Measurements from ENCODE around the gene L3MBTL2. TPM values are rescaled to one million over a fixed set of nuclear protein-coding genes. Genes with fewer than 3 reads are reported as not detected.

Gene L3MBTL2
- total RNA-seq, 4 donors from 2014 or later: 6.3 to 20.9 (median 16.8) TPM

DNA sequence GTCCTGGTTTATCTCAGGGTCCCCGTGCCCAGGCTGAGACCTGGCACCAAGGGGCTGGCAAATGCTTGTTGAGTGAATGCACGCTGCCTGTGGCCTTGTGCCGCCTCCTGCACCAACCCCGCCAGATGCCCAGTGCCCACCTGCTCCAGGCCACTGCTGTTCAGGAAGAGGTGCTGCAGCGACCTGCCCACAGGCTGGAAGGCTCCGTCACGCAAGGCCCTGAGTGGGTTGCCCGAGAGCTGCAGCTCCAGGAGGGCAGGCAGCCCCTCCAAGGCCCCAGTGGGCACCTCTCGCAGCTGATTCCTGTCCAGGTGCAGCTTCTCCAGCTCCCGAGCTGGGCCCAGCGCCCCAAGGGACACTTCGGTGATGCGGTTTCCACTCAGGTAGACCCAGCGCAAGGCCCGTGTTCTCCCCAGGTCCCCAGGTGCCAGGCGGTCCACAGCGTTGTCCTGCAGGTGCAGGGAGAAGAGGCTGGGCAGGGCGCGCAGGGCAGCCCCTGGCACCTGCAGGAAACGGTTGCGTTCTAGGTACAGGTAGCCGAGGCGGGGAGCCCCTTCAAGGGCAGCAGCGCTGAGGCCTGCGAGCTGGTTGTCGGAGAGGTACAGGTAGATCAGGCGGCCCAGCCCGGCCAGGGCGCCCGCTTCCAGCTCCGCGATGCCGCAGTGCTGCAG lies 32.1 kb downstream of the L3MBTL2 start:
- intact Hi-C loops (cut with DNase I; ENCODE audit: low total_unique reads): loop anchor here (5.0 kb wide), 1 partner anchor 315 kb away; no protein-coding TSS in a partner anchor
- WGBS, 2 donors: 39 to 47% methylated on average over 17 to 26 of the region's 33 CpGs
- peak overlapping the region; percentile 22 for H3K4me3 ChIP-seq (ENCODE audit: low read depth, poor library complexity, severe bottlenecking)
- TF ChIP-seq, protein P1, sequence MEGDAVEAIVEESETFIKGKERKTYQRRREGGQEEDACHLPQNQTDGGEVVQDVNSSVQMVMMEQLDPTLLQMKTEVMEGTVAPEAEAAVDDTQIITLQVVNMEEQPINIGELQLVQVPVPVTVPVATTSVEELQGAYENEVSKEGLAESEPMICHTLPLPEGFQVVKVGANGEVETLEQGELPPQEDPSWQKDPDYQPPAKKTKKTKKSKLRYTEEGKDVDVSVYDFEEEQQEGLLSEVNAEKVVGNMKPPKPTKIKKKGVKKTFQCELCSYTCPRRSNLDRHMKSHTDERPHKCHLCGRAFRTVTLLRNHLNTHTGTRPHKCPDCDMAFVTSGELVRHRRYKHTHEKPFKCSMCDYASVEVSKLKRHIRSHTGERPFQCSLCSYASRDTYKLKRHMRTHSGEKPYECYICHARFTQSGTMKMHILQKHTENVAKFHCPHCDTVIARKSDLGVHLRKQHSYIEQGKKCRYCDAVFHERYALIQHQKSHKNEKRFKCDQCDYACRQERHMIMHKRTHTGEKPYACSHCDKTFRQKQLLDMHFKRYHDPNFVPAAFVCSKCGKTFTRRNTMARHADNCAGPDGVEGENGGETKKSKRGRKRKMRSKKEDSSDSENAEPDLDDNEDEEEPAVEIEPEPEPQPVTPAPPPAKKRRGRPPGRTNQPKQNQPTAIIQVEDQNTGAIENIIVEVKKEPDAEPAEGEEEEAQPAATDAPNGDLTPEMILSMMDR (IDR thresholded peaks at IDR 0.05): no peak
- TF ChIP-seq POLR2A (IDR thresholded peaks at IDR 0.05): no peak
- DNase-seq (ENCODE audit: low spot score in 2 of 2): peak in 1 of 2 donors; percentile 92

DNA sequence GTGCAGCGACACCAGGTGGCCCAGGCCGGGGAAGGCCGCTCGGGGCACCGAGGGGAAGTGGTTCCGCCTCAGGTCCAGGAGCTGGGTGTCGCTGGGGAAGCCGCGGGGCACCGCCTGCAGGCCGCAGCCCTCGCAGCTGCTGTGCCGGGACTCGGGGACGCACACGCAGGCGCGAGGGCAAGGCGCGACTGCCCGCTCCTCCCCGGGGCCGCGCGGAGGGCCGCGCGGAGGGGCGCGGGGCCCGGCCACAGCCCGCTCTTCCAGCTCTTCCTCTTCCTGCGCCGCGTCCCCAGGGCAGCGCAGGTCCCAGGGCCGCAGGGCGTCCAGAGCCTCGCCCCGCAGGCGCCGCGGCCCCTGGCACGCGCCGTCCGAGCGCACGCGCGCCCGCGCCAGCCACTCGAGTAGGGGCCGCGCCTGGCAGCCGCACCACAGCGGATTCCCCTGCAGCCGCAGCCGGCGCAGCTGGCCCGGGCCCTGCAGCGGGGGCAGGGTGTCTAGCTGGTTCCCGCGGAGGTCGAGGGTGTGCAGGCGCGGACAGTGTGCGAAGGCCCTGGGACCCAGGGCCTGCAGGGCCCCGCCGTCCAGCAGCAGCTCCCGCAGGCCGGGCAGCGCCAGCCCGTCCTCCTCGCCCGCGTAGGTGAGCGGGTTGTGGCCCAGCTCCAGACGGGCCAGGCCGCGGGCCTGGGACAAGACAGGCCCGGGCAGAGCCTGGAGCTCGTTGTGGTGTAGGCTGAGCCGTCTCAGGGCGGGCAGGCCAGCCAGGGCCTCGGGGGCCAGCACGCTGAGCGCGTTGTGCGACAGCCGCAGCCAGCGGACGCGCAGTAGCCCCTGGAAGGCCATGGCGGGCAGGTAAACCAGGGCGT lies 32.8 kb downstream of the L3MBTL2 start:
- peak in 1 of 2 donors; percentile 51 for DNase-seq (ENCODE audit: low spot score in 2 of 2)
- TF ChIP-seq POLR2A (IDR thresholded peaks at IDR 0.05): no peak
- TF ChIP-seq, protein P1 (IDR thresholded peaks at IDR 0.05): no peak
- 7 to 11% methylated on average over 26 to 51 of the region's 97 CpGs for WGBS, 2 donors
- peak overlapping the region; percentile 22 for H3K4me3 ChIP-seq (ENCODE audit: low read depth, poor library complexity, severe bottlenecking)
- intact Hi-C loops (cut with DNase I; ENCODE audit: low total_unique reads): loop anchor here (5.0 kb wide), 1 partner anchor 316 kb away; no protein-coding TSS in a partner anchor

DNA sequence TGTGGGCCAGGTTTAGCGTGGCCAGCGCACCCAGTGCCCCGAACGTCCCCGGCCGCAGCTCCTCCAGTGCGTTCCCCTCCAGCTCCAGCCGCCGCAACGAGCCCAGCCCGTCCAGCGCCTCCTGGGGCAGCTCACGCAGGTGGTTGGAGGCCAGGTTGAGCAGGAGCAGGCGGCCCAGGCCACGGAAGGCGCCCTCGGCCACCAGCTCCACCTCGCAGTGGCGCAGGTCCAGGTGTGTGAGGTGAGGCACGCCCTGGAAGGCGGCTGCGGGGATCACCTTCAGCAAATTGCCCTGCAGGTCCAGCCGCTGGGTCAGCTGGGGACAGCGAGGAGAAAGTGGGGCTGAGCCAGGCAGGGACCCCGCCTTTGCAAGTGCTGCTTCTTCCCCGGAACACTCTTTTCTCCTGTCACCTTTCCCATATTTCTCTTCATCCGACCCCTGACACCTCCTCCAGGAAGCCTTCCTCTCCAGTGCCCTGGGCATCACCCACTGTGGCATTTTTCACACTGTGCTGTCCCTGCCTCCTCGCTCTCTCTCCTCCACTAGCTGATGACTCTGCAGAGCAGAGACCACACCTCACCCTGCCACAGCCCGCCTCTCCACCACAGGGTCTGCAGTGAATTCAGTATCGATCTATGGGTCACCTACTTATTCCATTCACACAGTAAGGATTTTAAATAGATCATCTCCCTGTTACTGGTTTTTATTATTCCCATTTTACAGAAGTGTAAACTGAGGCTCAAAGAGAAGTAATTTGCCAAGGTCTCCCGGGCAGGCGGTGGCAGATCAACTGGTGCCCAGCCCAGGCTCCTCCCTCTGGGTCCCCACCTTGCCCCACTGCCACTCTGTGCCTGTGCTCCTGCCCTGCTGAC lies 33.7 kb downstream of the L3MBTL2 start:
- intact Hi-C loops (cut with DNase I; ENCODE audit: low total_unique reads): loop anchor here (5.0 kb wide), 1 partner anchor 317 kb away; no protein-coding TSS in a partner anchor
- DNase-seq (ENCODE audit: low spot score in 2 of 2): no peak
- TF ChIP-seq POLR2A (IDR thresholded peaks at IDR 0.05): no peak
- TF ChIP-seq, protein P1 (IDR thresholded peaks at IDR 0.05): no peak
- H3K4me3 ChIP-seq (ENCODE audit: low read depth, poor library complexity, severe bottlenecking): no peak overlapping the region
- WGBS, 2 donors: 70 to 82% methylated on average over 19 to 32 of the region's 32 CpGs

DNA sequence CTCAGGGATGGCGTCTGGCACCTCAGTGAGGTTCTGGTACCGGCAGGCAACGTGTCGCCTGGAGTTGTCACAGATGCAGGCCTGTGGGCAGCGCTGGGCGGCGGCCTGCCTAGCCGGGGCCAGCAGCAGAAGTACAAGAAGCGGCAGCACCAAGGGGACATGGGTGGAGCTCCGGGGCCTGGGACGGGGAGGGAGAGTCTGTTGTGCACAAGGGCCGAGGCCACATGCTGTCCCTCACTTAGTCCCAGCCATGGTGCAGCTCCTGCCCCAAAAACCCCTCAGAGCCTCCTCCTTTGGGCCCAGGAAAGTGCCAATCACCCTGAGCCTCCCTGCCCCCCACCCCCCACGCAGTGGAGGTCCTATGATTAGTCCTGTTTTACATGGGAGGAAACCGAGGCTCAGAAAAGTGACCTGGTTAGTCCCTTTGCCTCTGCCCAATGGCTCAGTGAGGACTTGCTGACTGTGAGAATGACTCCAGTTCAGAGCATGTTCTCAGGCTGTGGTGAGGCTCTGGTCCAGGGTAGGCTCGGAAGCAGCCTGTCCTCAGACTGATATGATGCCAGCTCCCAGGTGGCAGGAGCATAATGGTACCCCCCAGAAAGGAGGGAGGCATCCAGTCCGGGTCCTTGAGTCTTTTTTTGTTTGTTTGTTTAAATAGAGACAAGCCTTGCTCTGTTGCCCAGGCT lies 34.5 kb downstream of the L3MBTL2 start:
- intact Hi-C loops (cut with DNase I; ENCODE audit: low total_unique reads): loop anchor here (5.0 kb wide), 1 partner anchor 317 kb away; no protein-coding TSS in a partner anchor
- H3K4me3 ChIP-seq (ENCODE audit: low read depth, poor library complexity, severe bottlenecking): no peak overlapping the region
- DNase-seq (ENCODE audit: low spot score in 2 of 2): no peak
- 64 to 80% methylated on average over 13 to 15 of the region's 16 CpGs for WGBS, 2 donors
- TF ChIP-seq, protein P1 (IDR thresholded peaks at IDR 0.05): no peak
- no peak for TF ChIP-seq POLR2A (IDR thresholded peaks at IDR 0.05)
